Muscle layer of duodenum (tissue), 2 donors: ENCODE measurements around the gene RPL7A.
"Not testable (repeated sequence)": the region's sequence is repeated elsewhere in the genome, so short reads cannot be mapped to it uniquely, and the experiment has no call there.

Experiments used
- H3K27ac ChIP-seq: one replicate; pipeline ENCODE4 v1.7.0; 2013; ENCODE audit warnings: mild to moderate bottlenecking, low read length
- H3K27me3 ChIP-seq: one replicate; pipeline ENCODE4 v1.7.0; 2013; ENCODE audit warnings: low read depth, mild to moderate bottlenecking, control low read depth, low read length
- H3K36me3 ChIP-seq, 2 donors: one replicate each; pipeline ENCODE4 v1.7.0; 2013; ENCODE audit warnings: low read length in 2 of 2, control low read depth in 1 of 2, mild to moderate bottlenecking in 1 of 2; ENCODE audit not compliant: insufficient read depth in 2 of 2, control insufficient read depth in 1 of 2
- H3K4me1 ChIP-seq, 2 donors: one replicate each; pipeline ENCODE4 v1.7.0; 2013; ENCODE audit warnings: low read length in 2 of 2, mild to moderate bottlenecking in 2 of 2, control low read depth in 1 of 2, moderate library complexity in 1 of 2; ENCODE audit not compliant: insufficient read depth in 2 of 2, control insufficient read depth in 1 of 2
- H3K4me3 ChIP-seq, 2 donors: one replicate each; pipeline ENCODE4 v1.7.0; 2013; ENCODE audit warnings: low read length in 2 of 2, low read depth in 1 of 2, mild to moderate bottlenecking in 1 of 2
- H3K9me3 ChIP-seq, 2 donors: one replicate each; pipeline ENCODE4 v1.7.0; 2013; ENCODE audit warnings: low read length in 2 of 2, control low read depth in 1 of 2, mild to moderate bottlenecking in 1 of 2; ENCODE audit not compliant: control insufficient read depth in 1 of 2
- donor health status: healthy.

The RPL7A gene

GRCh38 chr9:133347985-133348717 lies at the start of gene RPL7A, which contains the start of gene MED22:
RPL7A (plus strand) TSS chr9:133348218; CDS start chr9:133348244, 26 bp downstream.
MED22 (minus strand) TSS chr9:133348131; CDS start chr9:133346662, 1,469 bp downstream.
- Histone ChIP-seq H3K4me1 (peaks cover 13 to 26% of the 10 kb centered on the region in 2 donors), H3K27me3 (no peaks in the 10 kb centered on the region), H3K9me3 (no peaks in the 10 kb centered on the region), H3K36me3 (peaks cover 57 to 64% of the 10 kb centered on the region in 2 donors), H3K4me3 (peak within 1 kb of the TSS; percentile 87 to 89), H3K27ac (peak within 1 kb of the TSS; percentile 43)

GRCh38 chr9:133299996-133300395 lies 48.0 kb upstream of the RPL7A start:
- H3K36me3 ChIP-seq, H3K9me3 ChIP-seq, H3K4me1 ChIP-seq, H3K27ac ChIP-seq, H3K4me3 ChIP-seq, H3K27me3 ChIP-seq: not testable (repeated sequence)

DNA sequence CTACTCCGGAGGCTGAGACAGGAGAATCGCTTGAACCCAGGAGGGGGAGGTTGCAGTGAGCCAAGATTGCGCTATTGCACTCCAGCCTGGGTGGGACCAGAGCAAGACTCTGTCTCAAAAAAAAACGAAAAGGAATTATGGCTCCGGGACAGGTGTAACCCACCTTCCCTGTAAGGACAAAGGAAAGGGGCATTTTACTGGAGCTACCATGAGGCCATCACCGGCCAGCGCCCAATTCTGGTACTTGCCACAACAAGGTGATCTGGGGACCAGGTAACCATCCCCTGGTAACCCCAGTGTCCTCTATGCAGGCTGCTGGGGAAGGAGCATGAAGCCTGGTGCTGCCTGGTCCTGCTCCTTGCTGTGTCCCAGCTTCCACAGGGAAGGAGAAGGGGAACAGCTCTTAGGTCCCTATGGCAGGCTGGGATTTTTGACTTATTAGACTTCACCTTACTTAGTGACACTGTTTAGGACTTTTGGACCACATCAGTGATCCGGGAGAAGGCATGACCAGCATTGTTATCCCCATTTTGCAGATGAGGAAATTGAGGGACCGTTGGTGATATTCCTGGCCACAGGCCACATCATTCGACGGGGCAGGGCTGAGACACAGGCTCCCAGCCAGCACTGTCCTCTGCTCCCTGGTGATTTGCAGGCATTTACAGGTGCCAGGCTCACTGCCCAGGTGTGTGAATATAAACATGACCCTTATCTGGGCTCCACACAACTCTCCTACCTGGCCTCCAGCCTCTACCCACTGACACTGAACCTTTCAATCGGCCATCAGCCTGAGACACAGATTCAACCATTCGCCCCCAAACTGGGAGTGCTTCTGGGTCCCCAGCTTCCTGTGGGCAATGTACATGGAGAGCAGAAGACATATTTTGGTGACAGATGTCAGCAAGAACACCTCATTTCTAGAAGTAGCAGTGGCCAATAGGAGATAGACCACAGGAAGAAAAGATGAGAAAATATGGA lies 46.5 kb upstream of the RPL7A start:
- peaks cover 0 to 2% of the 10 kb centered on the region in 2 donors for H3K4me1 ChIP-seq
- no peaks in the 10 kb centered on the region for H3K9me3 ChIP-seq
- H3K27me3 ChIP-seq, result no peaks in the 10 kb centered on the region
- no peak overlapping the region for H3K4me3 ChIP-seq
- no peaks in the 10 kb centered on the region for H3K36me3 ChIP-seq
- H3K27ac ChIP-seq, result no peak overlapping the region

- Histone ChIP-seq H3K9me3 (no peaks in the 10 kb centered on the region), H3K27me3 (no peaks in the 10 kb centered on the region), H3K4me3 (no peak overlapping the region), H3K27ac (no peak overlapping the region), H3K4me1 (peaks cover 0 to 5% of the 10 kb centered on the region in 2 donors), H3K36me3 (no peaks in the 10 kb centered on the region)
These were observed 44.5 kb upstream of the RPL7A start for GRCh38 chr9:133303266-133304157.

DNA sequence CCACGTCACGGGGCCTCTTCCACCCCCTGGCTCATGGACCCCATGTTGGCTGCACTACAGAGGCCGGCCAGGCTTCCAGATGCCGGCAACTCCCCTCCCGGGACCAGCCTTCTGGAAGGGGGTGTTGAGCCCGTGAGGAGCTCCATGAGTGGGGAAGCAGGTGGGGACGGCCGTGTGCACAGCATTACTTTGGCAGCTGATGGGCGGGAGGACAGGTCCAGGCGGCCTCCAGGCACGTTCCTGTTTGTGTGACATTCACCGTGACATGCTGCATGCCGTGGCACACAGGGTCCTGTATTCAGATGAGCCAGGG lies 43.9 kb upstream of the RPL7A start:
- H3K27me3 ChIP-seq, result no peaks in the 10 kb centered on the region
- no peak overlapping the region for H3K27ac ChIP-seq
- no peaks in the 10 kb centered on the region for H3K36me3 ChIP-seq
- H3K4me3 ChIP-seq, result no peak overlapping the region
- no peaks in the 10 kb centered on the region for H3K9me3 ChIP-seq
- H3K4me1 ChIP-seq, result peaks cover 0 to 5% of the 10 kb centered on the region in 2 donors

- Histone ChIP-seq H3K4me1 (peaks cover 0 to 5% of the 10 kb centered on the region in 2 donors), H3K27me3 (no peaks in the 10 kb centered on the region), H3K27ac (no peak overlapping the region), H3K36me3 (no peaks in the 10 kb centered on the region), H3K9me3 (no peaks in the 10 kb centered on the region), H3K4me3 (no peak overlapping the region)
These were observed 43.3 kb upstream of the RPL7A start for GRCh38 chr9:133304477-133305377.

DNA sequence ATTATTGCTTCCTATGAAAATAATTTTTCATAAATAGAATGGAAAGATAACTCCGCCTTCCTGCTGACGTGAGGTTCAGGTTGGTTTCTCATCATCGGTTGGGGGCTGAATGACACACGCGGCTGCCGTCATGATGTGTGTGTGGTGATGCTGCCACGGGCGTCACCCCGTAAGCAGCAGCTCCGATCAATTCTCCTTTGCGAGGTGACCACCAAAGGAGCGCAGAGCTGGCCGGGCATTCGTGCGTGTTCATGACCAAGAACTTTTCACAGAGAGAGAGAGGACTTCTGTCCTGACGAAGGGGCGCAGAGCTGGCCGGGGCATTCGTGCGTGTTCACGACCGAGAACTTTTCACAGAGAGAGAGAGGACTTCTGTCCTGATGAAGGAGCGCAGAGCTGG lies 42.3 kb upstream of the RPL7A start:
- no peak overlapping the region for H3K4me3 ChIP-seq
- peaks cover 0 to 5% of the 10 kb centered on the region in 2 donors for H3K4me1 ChIP-seq
- no peak overlapping the region for H3K27ac ChIP-seq
- H3K36me3 ChIP-seq, result no peaks in the 10 kb centered on the region
- H3K27me3 ChIP-seq, result no peaks in the 10 kb centered on the region
- H3K9me3 ChIP-seq, result no peaks in the 10 kb centered on the region

- no peak overlapping the region for H3K27ac ChIP-seq
- no peaks in the 10 kb centered on the region for H3K36me3 ChIP-seq
- H3K9me3 ChIP-seq, result no peaks in the 10 kb centered on the region
- H3K27me3 ChIP-seq, result no peaks in the 10 kb centered on the region
- peaks cover 0 to 5% of the 10 kb centered on the region in 2 donors for H3K4me1 ChIP-seq
- no peak overlapping the region for H3K4me3 ChIP-seq
These were observed 41.5 kb upstream of the RPL7A start for GRCh38 chr9:133306242-133307204.

GRCh38 chr9:133307301-133307700 lies 40.7 kb upstream of the RPL7A start:
- H3K4me1 ChIP-seq, result peaks cover 0 to 5% of the 10 kb centered on the region in 2 donors
- no peaks in the 10 kb centered on the region for H3K27me3 ChIP-seq
- H3K36me3 ChIP-seq, result no peaks in the 10 kb centered on the region
- no peak overlapping the region for H3K4me3 ChIP-seq
- no peaks in the 10 kb centered on the region for H3K9me3 ChIP-seq
- no peak overlapping the region for H3K27ac ChIP-seq
